ENCODE results near the gene LCLAT1.

LCLAT1 gene

DNA sequence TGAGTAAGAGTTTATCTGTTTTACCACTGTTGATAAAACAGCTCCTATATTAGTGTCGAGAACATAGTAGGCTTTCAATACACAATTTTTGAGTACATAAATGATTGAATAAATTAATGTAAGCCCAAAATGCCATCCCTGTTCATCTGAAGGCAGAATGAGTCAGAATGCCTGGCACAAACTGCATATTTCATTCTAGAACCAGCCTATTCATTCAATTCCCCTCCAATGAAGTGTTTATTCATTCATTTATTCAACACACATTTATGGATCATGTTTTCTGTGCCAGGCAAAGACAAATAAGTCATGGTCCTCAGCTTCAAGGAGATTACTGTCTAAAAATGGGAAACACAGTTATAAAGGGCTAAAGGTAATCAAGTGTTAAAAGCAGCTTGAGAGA lies 22.8 kb upstream of the LCLAT1 start:
- DNase-seq = no peak

DNA sequence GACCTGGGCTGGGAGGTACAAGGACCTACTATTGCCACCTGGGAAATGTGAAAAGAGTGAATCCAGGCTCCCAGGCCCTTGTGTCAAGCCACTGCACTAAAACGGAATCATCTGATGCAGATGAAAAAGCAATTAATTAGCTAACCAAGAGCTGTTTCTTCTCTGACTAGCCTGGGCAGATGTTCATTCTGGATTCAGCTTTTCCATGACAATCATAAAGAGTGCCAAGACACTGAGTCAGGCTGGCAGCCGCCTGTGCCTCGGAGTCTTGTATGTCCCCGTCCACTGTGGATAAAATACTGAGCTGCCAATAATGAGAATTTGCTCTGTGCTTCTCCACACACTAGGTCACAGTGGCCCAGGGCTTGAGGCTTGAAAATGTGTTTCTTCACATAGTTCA lies 21.7 kb upstream of the LCLAT1 start:
- DNase-seq = peak; percentile 66

DNA sequence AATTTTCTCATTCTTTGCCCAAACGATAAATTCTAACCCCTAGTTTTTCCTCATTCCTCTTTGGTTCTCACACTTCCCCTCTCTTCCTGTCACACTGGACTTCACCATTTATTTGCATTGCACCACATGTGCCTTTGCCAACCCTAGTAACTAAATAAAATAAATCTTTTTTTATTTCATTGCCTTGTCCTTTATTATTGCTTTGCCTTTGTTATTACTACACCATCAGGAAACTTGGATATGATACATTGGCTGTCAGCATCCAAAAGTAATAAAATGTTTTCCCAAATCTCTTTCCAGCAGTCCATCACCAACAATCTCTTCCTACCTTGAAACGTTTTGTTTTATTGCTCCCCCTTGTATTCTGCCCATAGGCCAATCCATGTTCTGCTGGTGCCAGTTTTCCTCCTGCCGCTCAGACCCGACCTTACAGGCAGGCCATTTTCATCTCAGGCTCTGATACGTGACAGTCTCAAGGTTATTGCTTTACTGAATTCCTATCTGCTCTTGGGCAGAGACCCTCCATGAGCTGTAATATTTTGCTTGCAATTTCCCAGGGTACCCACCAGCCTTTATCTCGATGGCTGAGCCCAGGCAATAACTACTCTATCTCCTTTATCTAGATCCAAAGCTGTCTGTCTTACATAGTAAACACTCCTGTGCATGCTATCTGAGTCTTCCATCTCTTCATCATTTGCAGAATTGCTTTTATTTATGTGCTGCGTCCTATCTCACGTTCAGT lies 19.3 kb upstream of the LCLAT1 start:
- no peak for DNase-seq

DNA sequence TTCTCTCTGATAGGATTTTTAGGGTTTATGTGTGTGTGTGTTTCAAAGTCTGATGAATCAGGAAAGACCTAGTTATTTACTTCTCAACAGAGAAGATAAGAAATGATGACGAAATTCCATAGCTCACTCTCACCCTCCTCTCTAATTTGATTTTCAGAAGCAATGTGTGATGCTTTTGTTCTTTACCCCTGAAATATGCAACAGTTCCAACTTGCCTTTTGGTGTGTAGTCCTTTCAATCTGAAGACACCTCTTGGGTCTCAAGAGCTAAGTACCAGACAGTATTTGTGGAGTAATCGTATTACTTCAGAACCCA lies 18.7 kb upstream of the LCLAT1 start:
- no peak for DNase-seq

DNA sequence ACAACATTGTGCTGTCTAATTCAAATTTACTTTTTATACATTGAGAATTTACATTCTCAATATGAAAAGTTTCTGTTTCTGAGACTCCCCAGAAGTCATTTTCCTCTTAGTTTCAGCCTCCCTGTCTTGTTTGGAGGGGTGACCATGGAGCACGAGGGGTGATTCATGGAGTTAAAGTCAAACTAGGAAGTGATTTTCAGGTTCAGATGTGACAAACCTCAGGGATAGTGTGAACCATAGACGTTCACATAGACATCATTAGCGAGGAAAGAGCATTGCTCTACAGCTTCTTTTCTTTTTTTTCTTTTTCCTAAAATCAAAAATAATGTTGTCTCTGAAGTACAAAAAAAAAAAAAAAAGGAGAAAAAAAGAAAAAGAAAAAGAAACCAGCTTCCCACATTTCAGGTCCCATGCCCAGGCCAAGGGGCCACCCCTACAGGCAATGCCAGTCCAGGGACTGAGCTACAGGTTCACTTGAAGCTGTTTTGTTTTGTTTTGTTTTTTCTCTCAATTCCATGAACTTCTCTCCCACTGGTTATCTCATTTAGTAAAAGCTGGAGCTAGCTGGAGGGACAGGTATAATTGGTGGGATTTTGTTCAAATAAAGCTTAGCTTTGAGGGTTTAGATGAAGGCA lies 18.1 kb upstream of the LCLAT1 start:
- DNase-seq = no peak

DNA sequence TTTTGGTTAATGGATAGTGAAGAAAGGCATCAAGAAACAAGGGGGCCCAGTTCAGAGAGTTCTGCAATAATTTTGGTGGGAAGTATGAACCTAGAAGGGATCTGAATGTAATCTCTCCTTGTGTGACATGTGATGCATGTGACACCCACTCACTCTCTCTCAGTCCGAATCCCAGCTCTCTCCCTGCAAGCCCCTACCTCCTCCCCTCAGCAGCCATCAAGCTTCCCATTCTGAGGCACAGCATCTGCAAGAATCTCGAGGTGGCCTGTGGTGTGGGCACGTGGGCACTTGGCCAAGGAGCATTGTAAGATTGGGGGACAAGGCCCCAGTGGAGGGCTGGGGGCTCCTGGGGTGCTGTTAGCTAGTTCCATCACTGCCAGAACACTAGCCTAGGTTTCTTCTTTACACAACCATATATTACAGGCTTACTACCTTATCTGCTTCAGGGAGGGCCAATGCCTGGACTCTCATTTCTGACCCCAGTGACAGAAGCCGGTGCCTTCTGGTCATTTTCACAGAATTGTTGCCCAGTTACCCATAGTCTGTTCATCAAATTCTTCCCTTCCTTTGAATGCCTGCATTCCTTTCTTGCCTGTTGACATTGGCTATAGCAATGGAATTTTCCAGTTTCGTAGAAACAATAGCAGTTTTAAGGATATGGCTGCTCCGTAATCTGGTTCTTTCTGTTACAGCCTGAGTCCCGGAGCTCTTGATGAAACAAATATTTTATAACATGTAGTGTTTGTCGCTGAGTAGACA lies 13.3 kb upstream of the LCLAT1 start:
- DNase-seq = no peak

DNA sequence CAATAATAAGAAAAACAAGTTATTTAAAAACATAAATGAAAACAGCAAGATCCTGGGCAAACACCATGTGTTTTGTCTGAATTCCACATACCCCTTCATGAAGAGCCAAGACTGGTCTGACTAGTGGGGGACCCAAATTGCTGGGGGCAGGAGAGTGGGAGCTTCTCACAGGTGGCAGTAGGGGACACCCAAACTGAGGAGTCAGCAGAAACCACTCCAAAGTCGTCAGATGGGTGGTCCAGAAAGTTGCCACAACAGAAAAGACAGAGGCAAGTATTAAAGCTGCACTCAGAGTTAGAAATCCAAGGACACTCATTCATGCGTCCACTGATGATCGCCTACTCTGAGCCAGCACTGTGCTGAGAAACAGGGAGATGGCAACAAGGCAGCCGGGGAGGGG lies 12.3 kb upstream of the LCLAT1 start:
- no peak for DNase-seq

DNA sequence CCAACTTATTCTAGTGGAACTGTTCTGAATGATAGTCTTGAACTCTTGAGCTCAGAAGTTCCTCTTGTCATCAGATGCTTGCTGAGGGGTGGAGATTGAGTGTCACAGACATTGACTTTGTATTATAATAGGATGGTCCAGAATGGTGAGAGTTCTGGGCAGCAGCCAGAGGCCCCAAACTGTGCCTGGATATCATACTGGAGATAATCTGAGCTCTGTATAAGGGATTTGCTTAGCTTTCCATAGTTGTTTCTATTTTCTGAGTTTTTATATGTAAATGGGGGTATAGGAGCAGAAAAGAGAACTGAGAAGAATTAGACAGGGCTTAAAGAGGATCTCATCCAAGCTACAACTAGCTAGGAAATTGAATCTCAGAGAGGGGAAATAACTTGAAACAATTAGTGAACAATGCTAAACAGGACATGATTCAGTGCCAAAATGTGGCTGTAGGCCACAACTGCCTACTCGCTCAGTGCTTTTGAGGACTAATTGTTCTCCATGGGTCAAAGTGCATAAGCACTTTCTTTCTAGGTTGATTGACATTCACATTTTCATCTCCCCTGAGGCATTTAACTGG lies 10.1 kb upstream of the LCLAT1 start:
- DNase-seq = no peak

DNA sequence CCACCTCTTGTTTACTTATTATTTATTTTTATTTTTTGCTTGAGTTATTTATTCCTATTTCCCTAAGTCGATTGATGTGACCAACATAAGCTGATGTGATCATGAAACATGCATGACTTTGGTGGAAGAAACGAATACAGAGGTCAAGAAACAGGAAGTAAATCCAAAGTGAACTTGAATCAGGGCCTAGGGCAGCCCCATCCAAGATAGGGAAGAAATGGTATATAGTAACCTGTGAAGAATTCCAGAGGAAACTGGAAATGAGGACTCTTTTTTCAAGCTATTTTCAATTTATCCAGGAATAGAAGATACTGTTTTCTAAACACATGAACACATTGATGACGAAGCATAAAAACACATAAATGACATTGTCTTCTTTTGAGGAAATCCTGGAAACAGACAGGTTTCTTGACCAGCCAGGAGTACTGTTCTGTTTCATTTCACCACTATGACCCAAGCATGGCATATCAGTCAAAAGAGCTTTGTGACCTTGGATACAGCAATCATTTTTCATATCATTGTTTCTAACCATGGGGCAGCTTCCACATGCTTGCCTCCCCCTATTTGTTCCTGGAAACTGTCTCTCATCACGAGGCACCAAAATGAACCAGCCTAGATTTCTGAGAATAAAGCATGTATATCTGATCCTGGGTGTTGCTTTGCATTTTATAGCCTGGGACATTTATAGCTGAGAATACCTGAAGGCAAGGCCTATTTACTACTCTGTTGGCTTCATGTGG lies 9.1 kb upstream of the LCLAT1 start:
- DNase-seq = no peak

DNA sequence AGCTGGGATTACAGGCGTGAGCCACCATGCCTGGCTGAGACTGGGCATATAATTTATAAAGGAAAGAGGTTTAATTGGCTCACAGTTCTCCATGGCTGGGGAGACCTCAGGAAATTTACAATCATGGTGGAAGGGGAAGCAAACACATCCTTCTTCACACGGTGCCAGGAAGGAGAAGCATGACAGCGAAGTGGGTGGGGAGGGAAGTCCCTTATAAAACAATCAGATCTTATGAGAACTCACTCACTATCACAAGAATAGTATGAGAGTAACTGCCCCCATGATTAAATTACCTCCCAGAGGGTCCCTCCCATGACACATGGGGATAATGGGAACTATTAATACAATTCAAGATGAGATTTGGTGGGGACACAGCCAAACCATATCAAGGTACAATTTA lies 7.8 kb upstream of the LCLAT1 start:
- no peak for DNase-seq

DNA sequence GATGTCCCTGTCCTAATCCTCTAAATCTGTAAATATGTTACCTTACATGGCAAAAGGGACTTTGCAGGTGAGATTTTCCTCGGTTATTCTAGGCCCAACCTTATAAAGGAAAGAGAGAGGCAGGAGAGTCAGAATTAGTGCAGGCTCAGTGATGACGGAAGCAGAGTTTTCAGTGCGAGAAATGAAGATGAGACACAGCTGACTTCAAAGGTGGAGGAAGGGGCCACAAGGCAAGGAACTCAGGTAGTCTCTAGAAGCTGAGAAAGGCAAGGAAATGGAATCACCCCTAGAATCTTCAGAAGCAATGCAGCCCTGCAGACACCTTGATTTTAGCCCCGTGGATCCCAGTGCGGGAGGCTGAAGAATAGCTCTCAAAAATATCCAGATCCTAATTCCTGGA lies 7.2 kb upstream of the LCLAT1 start:
- no peak for DNase-seq

DNA sequence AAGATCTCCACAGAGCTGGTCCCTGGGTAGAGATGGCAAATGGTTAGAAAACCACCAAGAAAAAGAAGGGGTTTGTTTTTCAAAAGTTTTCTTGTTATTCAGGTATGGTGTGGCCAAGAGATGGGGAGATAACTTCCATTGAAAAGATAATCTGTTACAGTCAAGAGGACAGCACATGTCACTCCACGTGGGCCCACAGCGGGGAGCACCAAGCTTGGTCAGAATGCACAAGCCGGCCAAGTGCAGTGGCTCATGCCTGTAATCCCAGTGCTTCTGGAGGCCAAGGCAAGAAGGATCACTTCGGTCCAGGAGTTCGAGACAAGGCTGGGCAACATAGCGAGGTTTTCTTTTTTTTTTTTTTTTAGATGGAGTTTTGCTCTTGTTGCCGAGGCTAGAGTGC lies 6.0 kb upstream of the LCLAT1 start:
- no peak for DNase-seq

DNA sequence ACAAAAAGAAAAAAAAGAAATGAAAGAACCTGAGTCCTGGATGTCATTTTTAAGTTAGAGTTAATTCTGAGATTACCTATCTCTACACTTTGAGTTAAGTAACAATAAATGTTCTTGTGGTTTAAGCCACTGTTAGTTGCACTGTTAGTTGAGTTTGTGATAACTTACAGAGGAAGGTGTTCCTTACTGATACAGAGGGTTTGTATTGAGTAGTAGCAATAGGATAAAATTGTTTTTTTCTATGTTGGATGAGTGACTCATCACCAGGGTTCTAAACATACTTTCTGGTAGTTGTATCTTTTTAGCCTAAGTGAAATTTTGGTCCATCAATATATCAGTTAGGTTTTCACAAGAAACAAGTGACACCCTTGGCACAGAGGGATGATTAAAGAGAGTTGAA lies 4.0 kb upstream of the LCLAT1 start:
- DNase-seq = no peak

DNA sequence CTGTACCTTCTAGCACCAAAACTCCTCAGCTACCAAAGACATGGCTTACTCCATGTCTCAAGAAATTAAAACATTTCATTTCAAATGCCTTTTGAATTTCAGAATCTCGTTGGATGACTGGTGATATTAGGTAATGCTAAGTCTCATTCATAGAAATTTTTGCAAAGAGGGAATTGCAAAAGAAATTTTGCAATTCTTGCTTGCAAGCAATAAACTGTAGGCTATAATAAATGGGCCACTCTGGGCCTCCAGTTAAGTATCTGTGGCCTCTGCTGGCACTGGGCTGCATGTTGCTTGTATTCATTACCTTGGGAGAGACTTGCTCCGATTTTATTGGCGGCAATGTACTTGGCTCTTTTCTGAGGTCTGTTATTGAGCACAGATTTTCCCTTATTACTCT lies 2.8 kb upstream of the LCLAT1 start:
- DNase-seq = no peak

DNA sequence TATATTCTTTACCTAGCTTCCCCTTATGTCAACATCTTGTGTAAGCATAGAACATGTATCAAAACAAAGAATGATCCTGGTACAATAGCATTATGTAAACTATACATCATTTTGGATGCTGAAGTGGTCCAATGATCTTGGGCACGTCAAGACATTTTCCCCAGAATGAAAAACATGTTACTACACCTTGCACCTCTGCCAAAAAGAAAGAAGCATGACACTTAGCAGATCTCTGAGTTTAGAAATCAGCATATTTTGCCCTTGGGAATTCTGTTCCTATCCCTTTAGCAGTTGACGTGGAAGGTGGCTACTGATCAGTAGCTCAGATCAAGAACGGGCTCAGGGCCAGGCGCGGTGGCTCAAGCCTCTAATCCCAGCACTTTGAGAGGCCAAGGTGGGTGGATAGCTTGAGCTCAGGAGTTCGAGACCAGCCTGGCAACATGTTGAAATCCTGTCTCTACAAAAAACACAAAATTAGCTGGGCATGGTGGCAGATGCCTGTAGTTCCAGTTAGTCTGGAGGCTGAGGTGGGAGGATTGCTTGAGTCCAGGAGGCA lies 1.7 kb upstream of the LCLAT1 start:
- DNase-seq = no peak

DNA sequence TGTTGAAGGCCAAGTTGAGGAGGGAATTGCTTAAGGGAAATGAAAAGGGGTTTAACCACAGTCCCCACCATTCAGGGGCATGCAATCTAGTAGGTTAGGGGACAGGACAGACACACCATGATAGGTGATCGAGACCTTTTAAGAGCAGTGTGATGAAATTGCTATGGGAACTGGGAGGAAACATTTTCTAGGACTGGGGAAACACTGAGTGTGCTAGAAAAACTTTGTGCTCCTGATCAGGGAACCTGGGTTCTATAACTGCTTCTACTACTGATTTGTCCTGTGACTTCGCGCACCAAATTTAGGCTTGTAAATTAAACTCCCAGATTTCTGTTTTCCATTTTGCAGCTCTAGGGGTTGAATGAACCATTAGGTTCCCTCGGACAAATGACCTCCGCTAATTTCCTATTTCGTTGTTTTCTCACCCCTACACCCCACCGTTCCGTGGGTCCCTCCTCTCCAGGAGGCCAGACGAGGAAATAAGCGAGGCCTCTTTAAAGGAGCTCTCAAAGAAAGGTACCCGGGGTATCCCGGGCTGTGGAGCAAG lies 371 bp upstream of the LCLAT1 start:
- no peak for DNase-seq

DNA sequence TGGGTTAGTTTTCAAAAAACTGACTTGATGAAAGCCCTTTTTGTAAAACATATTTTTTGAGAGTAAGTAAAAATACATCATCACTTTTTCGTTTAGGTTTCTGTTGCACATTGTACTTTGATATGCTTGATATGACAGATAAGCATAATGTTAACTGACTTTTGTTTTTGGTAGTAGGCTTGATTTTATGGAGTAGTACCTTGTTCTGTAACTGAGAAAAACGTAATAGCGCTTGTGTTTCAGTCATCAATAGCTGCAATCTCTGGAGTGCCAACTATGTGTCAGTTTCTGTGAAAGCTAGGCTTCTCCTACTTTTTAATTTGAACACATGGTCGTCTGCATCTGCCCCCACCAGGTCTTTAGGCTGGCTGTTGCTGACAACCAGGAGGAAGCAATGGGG lies 1.3 kb downstream of the LCLAT1 start:
- DNase-seq = no peak

DNA sequence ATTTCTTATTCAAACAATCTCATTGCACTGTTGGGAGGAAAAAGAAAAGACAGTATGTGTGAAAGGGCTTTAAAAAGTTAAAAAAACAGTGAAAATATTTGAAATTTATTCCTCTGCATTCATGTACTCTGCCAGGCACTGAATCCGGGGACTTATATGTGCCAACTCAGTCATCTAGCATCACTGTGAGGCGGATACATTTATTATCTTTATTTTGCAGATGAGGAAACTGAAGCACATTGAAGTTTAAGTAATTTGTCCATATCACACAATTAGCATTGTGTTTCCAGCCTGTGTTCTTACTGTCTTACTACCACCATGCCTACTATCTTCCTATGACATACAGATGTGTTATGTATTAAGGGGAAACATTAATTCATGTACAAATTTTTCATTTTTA lies 1.8 kb downstream of the LCLAT1 start:
- DNase-seq = no peak

DNA sequence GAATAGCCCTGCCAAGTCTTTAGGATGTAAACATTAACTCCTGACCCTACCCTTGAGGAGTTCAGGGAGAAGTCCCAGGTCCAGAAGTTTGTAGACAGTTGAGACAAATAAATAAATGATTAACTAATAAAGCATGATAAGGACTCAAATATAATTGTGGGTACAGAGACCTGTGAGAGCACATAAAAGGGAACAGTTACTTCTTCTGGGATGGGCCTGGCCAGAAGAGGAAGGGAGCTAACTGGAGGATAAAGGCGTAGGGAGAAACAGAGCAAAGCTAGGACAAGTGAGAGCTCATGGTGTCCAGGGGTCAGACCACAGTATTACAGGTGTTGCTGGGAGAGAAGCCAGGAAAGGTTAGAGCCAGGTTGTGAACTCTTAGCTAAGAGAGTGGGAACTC lies 3.0 kb downstream of the LCLAT1 start:
- DNase-seq = no peak

DNA sequence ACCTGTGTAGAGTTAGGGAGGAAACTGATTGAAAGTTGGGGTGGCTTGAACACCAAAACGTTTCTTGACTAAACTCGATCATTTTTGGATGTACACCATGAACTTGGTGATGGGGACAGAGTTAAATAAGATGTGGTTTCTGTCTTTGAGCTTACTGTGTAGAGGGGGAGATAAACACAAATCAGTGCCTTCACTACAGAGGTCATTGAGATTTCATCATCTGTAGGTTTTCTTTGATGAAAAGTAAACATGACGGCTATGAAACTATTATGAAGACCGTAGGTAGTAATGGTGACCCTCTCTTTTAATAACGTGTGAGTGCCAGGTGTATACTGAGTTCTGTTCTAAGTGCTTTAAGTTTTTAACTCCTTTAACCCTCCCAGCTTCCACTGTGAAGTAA lies 6.5 kb downstream of the LCLAT1 start:
- no peak for DNase-seq

DNA sequence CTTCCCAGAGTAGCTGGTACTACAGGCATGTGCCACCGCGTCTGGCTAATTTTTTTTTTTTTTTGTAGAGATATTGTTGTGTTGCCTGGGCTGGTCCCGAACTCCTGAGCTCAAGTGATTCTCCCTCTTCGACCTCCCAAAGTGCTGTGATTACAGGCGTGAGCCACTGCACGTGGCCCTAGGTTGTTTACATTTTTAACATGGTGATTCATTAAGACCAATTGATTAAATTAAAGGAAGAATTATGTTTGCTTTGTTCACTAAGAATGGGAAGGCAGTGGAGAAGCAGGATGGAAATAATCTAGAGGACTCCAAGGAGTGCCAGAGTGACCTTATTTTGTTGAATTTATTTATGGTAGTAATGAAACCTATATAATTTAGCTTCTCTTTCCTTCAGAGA lies 7.5 kb downstream of the LCLAT1 start:
- DNase-seq = no peak

DNA sequence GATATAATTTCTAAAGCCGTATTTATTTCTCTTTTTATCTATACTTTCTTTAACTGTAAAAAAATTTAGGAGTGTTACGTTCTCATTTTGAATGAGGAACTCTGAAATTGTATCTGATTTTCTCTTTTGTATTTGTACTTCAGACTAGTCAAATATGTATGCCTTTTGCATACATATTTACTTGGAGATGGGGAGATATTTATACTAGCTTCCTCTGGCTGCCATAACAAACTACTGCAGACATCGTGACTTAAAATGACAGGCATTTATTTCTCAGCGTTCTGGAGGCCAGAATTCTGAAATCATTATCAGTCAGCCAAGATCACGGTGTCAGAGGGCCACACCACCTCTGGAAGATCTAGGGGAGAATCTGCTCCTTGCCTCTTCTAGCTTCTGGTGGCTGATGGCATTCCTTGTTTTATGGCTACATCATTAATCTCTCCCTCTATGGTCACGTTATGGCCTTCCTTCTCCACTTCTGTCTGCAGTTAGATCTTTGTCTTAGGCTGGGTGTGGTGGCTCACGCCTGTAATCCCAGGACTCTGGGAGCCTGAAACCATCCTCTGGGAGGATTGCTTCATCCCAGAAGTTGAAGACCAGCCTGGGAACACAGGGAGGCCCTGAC lies 8.2 kb downstream of the LCLAT1 start:
- no peak for DNase-seq
